ENCODE data around the gene ZFPL1. TPM values are rescaled to one million over a fixed set of nuclear protein-coding genes. Genes with fewer than 3 reads are reported as not detected.
A peak's percentile ranks its signal among the peaks of the same experiment; 100 is the strongest.

Gene ZFPL1
- total and polyA plus RNA-seq, 9 of the 15 experiments (the other 6 are each of a cell fraction or from before 2014, with no cell fraction given) = 3.7 to 37.5 (median 22.7) TPM

DNA sequence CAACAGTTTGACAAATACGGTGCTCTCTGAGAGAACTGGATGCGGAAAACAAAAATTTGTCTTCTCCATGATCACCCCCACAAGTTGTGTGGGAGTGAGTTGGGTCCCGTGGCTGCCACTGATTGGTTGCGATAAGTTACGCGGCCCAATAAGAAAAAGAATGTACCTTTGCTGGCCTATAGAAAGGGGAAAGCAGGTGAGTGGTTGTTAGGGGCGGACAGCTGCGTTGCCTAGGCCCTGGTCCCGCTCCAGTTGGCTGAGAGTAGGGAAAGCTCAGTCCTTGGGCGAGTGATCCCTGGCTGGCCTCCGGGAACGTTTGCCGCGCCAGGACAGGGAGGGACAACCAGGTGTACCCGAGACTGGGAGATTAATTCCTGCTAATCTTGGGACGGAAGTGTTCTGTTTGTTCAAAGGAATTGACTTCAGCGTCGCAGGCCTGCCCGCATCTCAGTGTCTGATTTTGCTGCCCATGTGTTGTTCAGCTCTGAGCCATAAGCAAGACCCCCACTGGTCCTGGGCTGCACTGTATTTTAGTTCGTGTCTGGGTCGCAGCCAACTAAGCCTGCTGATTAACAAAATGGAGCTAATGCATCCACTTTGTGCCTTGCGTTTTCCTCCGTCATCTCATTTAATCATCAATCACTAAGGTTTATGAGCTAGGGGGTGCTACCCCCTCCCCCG lies 51.1 kb downstream of the ZFPL1 start (continued):
- TF ChIP-seq ZNF239 (CRISPR knock-in tag; IDR thresholded peaks at IDR 0.05) (no peak), MITF (IDR thresholded peaks at IDR 0.05) (no peak), HNRNPL (IDR thresholded peaks at IDR 0.05; ENCODE audit: low read depth, low read length) (no peak), CAMTA2 (CRISPR knock-in tag; conservative IDR thresholded peaks at IDR 0.05) (no peak), LARP7 (IDR thresholded peaks at IDR 0.05) (no peak), FOSL1 (tag; conservative IDR thresholded peaks at IDR 0.05) (peak; percentile 42; the same call in 1 of the 2 replicates), ZNF354B (CRISPR knock-in tag; IDR thresholded peaks at IDR 0.05) (no peak), PRPF4 (IDR thresholded peaks at IDR 0.05; ENCODE audit: insufficient read depth, low read depth, low read length, poor library complexity, severe bottlenecking) (no peak), FOXO4 (CRISPR knock-in tag; IDR thresholded peaks at IDR 0.05) (no peak), NR2C1 (IDR thresholded peaks at IDR 0.05) (no peak), NR2C1 (tag; IDR thresholded peaks at IDR 0.05) (no peak; the same call in 1 of the 2 replicates), NCOA4 (IDR thresholded peaks at IDR 0.05; ENCODE audit: partially characterized antibody) (no peak), ILF3 (IDR thresholded peaks at IDR 0.05; ENCODE audit: borderline replicate concordance) (no peak), MED1 (CRISPR knock-in tag; IDR thresholded peaks at IDR 0.05; ENCODE audit: borderline replicate concordance) (no peak), PTBP1 (IDR thresholded peaks at IDR 0.05; ENCODE audit: low read depth, low read length) (no peak), ESRRB (CRISPR knock-in tag; IDR thresholded peaks at IDR 0.05; ENCODE audit: borderline replicate concordance) (0 out of 2 replicates have a peak, but pooled peaks have one; percentile 19), LCOR (CRISPR knock-in tag; IDR thresholded peaks at IDR 0.05) (peak; percentile 77; the same call in 1 of the 2 replicates), GMEB1 (CRISPR knock-in tag; IDR thresholded peaks at IDR 0.05) (no peak), FIP1L1 (IDR thresholded peaks at IDR 0.05; ENCODE audit: low read depth, low read length, poor library complexity, severe bottlenecking) (no peak), CBX2 (IDR thresholded peaks at IDR 0.05; ENCODE audit: insufficient read depth, low read length, poor library complexity, severe bottlenecking) (no peak)
- TF ChIP-seq, protein P1, sequence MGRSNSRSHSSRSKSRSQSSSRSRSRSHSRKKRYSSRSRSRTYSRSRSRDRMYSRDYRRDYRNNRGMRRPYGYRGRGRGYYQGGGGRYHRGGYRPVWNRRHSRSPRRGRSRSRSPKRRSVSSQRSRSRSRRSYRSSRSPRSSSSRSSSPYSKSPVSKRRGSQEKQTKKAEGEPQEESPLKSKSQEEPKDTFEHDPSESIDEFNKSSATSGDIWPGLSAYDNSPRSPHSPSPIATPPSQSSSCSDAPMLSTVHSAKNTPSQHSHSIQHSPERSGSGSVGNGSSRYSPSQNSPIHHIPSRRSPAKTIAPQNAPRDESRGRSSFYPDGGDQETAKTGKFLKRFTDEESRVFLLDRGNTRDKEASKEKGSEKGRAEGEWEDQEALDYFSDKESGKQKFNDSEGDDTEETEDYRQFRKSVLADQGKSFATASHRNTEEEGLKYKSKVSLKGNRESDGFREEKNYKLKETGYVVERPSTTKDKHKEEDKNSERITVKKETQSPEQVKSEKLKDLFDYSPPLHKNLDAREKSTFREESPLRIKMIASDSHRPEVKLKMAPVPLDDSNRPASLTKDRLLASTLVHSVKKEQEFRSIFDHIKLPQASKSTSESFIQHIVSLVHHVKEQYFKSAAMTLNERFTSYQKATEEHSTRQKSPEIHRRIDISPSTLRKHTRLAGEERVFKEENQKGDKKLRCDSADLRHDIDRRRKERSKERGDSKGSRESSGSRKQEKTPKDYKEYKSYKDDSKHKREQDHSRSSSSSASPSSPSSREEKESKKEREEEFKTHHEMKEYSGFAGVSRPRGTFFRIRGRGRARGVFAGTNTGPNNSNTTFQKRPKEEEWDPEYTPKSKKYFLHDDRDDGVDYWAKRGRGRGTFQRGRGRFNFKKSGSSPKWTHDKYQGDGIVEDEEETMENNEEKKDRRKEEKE (IDR thresholded peaks at IDR 0.05; ENCODE audit: borderline replicate concordance in 1 of 2, control insufficient read depth in 1 of 2, low read depth in 2 of 2, low read length in 1 of 2) = no peak

All from K562 (cell line).